HG03159 (cell line): ENCODE data around the gene HID1.

Experiments used
- ATAC-seq: cut with Tn5 transposase; IDR thresholded peaks from one replicate; pipeline ENCODE4 v1.9.1; 2021; ENCODE audit warnings: mild to moderate bottlenecking, moderate library complexity; ENCODE audit not compliant: unreplicated experiment

The HID1 gene

DNA sequence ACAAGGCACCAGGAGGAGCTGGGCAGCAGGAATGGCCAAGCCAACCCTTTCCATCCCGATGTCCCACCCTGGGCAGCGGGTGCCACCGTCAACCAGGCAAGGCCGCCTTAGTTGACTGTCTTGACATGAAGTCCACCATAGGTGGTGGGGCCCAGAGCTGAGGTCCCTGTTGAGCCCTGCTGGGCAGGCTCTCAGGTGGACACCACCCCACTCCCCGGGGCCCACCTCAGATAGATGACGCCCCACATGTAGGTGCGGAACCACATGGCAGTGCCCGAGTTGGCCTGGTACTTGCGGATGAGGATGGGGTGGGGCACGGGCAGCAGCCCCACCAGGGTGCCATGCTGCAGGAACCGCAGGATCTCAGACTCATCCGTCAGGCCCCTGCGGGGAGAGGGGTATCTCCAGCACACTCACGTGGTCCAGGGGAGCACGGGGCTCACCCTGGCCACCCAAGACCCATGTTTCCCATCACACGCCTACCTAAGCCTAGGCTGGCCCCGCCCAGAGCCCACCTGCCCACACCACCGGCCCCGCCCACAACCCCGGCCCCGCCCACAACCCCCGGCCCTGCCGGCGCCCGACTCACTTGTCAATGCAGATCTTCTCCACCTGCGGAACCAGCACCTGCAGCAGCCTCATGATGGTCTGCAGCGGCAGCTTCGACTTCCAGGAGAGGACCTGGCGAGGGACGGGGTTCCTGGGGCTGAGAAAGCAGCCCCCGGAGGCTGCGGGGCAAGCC is 20.7 kb downstream of the HID1 start:
- ATAC-seq = no peak

DNA sequence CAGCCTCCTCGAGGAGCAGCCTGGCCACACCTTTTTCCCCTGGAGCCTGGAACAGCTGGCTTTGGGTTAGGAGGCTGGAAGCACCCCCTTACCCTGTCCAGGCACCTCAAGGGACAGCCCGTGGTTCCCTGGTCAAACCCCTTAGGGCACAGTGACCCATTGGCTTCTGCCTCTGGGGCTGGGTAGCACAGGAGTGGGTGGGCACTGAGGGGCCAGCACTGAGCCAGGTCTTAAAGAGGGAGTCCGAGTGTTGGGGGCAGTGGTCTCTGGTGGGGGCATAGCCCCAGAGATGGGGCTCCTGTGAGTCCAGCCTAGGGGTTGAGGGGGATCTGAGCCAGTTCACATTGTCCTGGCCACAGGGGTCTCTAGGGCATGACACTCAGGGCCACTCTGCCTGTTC is 21.5 kb downstream of the HID1 start:
- no peak for ATAC-seq

- ATAC-seq = no peak
Measured at GRCh38 chr17:74950207-74950606, 22.4 kb downstream of the HID1 start.

DNA sequence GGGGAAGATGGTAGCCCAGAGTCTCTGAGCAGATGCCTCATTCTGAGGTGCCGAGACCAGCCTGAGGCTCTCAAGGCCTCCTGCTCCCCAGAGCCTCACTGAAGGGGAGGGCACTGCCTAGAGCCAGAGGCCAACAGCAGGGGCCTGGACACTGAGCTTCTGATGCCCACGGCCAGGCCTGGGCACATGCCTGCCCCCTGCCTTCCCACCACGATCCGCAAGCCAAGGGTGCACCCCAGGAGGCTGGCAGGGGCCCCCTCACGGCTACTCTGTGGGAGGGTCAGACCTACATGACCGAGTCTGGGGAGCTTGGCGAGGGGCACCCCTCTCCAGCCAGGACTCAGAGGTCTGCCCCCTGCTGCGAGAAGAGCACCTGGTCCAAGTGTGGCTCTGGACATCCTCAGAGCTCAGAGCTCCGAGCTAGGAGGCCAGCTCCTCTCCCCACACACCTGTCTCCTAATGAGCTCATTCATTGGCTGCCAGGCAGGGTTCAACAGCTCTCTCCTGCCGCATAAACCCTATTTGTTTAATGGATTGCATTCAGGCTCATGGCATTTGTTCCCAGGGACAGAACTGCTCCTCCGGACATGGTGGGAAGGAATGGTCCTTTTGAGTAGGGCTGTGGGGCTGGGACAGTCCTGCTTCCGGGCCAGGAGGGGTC is 23.0 kb downstream of the HID1 start:
- ATAC-seq = no peak

GRCh38 chr17:74947041-74947754 is 25.4 kb downstream of the HID1 start:
- ATAC-seq = no peak

DNA sequence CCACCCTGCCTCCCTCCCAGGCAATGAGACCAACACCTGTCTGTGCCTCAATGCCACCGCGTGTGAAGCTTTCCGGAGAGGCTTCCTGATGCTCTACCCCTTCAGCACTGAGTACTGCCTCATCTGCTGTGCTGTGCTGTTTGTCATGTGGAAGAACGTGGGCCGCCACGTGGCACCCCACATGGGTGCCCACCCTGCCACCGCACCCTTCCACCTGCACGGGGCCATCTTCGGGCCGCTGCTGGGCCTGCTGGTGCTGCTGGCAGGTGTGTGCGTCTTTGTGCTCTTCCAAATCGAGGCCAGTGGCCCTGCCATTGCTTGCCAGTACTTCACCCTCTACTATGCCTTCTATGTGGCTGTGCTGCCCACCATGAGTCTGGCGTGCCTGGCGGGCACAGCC is 25.9 kb downstream of the HID1 start:
- ATAC-seq = no peak

DNA sequence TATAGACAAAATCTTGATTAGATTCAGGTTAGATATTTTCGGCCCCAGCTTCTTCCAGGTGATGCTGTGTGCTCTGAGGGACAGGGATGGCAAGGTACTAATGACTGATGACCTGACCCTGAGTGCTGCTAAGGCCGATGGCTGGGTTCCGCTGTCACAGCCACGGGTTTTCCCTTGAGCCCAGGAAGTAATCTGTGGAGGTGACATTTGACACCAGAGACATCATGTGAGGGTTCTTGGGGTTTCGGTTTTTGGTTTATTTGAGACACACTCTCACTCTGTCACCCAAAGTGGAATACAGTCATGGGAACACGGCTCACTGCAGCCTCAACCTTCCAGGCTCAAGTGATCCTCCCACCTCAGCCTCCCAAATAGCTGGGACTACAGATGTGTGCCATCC is 27.0 kb downstream of the HID1 start:
- ATAC-seq = no peak

- no peak for ATAC-seq
Measured at GRCh38 chr17:74943808-74944522, 28.6 kb downstream of the HID1 start.

- no peak for ATAC-seq
Measured at GRCh38 chr17:74941128-74941725, 31.3 kb downstream of the HID1 start.

DNA sequence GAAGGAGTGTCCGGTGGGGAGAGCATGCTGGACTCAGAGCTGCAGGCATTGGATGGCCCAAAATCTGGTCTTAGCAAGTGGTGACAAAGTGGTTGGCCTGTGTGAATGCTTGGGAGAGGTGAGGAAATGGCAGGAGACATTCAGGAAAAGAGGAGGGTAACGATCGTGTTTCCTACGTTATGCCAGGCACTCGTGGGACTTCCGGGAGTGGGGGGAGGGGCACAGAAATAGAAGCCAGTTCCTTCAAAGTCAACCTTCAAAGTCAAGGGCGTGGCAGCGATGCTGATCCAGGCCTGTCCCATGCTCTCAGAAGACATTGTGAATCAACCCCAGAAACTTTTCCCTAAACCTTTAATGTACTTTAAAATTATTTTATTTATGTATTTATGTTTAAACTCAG is 33.0 kb downstream of the HID1 start:
- ATAC-seq = no peak

GRCh38 chr17:74938194-74938950 is 34.2 kb downstream of the HID1 start:
- ATAC-seq = no peak

GRCh38 chr17:74937064-74938051 is 35.2 kb downstream of the HID1 start:
- no peak for ATAC-seq

DNA sequence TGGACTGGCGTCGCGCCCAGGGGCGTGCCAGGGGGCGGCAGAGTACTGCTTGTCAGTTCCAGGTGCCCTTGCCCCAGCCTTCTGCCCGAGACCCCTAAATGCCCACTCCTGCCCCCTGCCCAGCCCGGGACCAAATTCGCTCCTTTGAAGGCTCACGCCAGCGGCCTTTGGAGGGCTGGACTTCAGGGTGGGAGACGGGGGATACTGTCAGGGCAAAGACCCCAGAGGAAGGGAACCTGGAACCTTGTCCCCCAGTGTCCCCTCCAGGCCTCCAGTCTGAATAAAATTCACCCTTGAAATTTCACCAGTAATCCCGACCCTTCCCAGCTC is 36.1 kb downstream of the HID1 start:
- ATAC-seq = no peak

- ATAC-seq = no peak
Measured at GRCh38 chr17:74935585-74936469, 36.7 kb downstream of the HID1 start, which contains the start of gene OTOP3. TSS of gene OTOP3 (plus strand) at chr17:74935898. CDS start at chr17:74935922, 24 bp downstream.

DNA sequence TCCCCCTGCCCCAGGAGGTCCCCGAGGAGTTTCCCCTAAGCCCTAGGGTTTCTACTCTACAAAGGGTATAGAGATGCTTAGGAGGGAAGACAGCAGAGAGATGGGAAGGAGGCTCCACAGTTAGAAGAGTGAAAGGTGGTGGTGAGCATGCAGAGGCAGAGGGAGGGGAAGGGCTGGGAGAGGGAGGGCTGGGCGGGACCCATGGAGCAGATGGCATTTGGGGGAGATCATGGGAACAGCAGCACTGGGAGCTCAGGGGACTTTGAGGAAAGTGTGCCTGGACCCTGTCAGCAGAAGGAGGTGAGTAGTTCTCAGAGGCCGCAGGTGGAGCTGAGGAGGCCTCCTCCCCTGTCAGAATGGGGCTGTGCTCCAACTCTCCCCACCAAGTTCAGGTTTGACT is 37.5 kb downstream of the HID1 start:
- ATAC-seq = no peak

GRCh38 chr17:74930535-74931036 is 42.0 kb downstream of the HID1 start:
- ATAC-seq = no peak

GRCh38 chr17:74928786-74929185 is 43.8 kb downstream of the HID1 start:
- ATAC-seq = no peak

GRCh38 chr17:74925242-74925641 is 47.3 kb downstream of the HID1 start:
- ATAC-seq = no peak
